OCI-M1 (cell line): ENCODE measurements around the gene CCDC51.
"Not testable (repeated sequence)": the region's sequence is repeated elsewhere in the genome, so short reads cannot be mapped to it uniquely, and the experiment has no call there.

ENCODE experiments used
- DNase-seq: peaks from one replicate; lab custom pipeline; 2025; lab: John Stamatoyannopoulos, UW

The CCDC51 gene

DNA sequence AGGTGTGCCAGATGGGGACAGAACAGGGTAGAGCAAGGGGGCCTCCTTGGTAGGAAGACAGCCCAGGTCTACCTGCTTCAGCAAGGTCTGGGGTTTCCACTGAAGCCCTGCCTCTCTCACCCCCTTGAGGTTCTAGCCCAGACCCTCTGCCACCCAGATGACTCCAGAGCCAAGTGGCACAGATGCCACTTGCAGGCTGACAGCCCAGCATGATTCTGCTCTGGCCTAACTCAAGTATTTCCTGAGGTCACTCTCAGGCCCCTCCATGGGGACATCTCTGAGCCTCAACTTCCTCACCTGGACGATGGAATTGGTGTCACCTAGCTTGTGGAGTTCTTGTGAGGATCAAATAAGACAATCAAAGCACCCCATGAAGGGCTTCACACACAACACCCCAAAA, 33.9 kb downstream of the CCDC51 start:
- DNase-seq: no peak

DNA sequence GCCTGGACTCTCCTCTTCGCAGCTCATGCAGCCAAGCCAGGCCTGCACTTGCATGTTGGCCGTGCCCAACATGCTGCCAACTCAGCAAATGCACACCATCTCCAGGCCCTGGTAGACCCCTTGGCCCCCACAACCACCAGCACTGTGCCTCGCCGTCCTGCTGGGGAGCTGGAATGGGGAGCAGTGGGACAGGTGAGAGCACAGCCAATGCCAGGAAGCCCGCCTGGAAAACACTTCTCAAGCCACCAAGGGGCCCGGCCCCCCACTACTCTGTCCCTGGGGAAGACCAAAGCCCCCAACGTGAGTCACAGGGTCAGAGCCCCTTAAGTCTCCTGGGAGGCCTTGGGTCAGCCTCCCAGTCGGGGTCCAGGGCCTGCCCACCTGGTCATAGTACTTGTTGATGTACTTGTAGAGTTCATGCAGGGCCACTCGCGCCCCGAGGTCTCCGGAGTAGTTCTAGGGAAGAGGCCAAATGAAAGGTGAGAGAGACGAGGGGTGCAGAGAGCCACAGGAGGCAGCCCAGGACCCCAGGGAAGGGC, 34.5 kb downstream of the CCDC51 start:
- no peak for DNase-seq

- DNase-seq: no peak
Measured at GRCh38 chr3:48404440-48405342, 35.2 kb downstream of the CCDC51 start.

DNA sequence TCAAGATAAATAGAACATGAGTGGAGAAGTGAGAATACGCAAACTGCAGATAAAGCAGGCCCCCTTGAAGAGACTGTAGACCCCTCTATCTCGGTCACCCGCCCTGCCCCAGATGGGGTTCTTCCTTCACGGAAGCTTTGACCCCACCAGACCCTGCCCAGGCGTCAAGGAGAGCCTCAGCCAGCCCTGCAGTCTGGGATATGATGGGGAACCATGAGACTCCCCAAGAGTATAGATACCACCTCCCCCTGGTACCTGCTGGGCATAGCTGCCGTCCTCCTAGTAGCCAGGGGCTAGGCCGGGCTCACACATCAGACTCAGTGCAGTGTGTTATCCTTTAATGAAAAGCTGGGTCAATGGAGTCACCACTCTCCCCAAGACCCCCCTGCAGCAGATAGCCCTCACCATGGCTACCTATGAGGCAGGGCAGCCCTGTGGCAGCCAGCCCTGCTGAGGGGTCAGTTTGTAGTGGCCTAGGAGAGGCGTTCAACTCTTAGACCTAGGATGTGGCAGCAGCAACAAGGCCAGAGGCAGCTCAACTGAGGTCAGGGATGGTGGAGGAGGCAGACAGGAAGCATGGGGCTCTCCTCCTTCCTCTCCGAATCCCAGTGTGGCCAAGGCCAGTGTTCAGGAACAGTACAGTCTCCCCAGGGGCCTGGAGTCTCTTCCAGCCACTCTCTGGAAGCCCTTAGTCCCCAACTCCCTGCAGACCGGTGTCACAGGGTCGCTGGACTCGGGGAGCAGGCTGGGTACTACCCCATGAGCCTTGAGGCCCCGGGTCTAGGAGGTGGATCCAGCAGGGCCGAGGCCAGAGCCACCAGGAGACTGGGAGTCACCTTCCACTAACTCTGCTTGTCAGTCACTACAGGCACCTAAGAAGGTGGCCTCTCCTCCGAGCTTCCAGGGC, 36.1 kb downstream of the CCDC51 start:
- DNase-seq: no peak

DNA sequence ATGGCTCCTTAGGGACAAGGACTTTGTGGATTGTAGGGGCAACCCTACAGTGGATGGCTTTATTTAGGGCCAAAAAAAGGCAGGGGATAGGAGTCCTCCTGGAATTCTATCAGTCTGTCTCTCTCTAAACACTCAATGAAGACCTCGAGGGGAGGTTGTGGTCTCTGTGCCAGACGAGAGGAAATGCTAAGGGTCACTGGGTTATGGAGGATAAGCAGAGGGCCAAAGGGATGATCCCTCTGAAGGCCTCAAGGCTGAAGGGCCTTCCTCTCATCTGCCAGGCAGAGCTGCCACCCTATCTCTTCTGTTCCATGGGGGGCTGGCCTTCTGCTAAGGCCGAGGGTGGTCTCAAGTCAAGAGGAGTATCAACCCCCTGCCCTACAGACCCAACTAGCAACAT, 37.0 kb downstream of the CCDC51 start:
- DNase-seq: no peak

DNA sequence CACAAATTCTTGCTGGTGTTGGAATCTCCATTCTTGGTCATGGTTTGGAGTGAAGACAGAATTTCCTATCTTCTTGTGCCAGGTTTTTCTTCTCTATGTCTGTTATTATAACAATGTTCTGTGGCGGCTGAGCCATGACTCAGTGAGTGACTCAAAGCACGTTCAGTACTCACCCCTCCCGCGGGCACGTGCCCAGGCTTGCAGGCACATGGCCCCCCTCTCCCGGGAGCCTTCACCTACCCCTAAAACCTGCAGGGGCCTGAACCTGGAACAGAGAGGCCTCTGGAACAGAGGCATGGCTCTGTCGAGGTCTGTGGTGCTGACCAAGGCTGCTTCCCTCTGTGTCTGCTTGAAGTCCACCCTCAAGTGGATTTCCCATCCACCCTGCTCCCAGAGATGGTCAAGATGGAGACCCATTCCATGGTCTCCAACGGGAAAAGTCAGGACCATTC, 37.6 kb downstream of the CCDC51 start:
- no peak for DNase-seq

DNA sequence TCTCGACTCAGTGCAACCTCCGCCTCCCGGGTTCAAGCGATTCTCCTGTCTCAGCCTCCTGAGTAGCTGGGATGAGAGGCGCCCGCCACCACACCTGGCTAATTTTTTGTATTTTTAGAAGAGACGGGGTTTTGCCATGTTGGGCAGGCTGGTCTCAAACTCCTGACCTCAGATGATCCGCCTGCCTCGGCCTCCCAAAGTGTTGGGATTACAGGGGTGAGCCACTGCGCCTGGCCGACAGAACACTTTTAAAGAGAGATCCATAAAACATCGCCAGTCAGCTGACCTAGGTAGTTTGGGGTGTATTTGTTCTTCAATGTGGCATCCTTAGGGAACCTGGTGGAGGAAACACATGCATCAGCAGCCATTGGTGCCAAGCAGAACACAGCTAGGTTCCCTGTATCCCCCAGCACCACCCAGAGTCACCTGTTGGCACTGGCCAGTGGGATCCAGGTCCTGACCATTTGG, 38.5 kb downstream of the CCDC51 start:
- not testable (repeated sequence) for DNase-seq

GRCh38 chr3:48400824-48401433, 39.0 kb downstream of the CCDC51 start:
- peak; percentile 73 for DNase-seq

GRCh38 chr3:48399387-48400172, 40.3 kb downstream of the CCDC51 start:
- no peak for DNase-seq

DNA sequence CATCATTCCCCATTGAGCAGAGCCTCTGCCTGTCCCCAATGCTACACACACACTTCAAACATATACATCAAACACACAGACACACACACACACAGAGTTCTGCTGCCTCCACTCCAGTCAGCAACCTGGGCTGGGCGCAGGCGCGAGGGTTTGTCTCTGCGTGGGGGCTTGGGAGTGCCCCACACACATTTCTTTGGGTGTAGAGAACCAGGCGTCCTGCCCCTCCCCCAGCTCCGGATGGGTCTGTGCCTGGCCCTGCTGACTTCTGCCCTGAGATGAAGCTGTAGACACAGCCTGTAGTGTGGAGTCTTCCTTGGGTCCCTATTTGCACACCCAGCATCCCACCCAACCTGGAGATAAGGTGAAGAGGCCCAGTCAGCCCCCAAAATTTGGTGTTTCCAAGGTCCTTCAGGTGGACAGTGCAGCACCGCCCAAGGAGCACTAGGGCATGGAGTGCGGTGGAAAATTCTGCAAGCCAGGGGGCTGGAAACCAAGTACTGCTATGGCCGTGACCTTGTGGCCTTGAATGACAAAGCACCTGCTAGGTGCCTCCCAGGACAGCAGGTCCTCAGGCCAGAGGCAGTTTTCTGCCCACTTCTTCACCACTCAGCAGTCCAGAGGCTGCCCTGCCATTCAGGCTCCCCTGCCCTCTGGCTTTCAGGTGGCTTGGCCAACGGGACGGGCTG, 41.1 kb downstream of the CCDC51 start:
- no peak for DNase-seq

DNA sequence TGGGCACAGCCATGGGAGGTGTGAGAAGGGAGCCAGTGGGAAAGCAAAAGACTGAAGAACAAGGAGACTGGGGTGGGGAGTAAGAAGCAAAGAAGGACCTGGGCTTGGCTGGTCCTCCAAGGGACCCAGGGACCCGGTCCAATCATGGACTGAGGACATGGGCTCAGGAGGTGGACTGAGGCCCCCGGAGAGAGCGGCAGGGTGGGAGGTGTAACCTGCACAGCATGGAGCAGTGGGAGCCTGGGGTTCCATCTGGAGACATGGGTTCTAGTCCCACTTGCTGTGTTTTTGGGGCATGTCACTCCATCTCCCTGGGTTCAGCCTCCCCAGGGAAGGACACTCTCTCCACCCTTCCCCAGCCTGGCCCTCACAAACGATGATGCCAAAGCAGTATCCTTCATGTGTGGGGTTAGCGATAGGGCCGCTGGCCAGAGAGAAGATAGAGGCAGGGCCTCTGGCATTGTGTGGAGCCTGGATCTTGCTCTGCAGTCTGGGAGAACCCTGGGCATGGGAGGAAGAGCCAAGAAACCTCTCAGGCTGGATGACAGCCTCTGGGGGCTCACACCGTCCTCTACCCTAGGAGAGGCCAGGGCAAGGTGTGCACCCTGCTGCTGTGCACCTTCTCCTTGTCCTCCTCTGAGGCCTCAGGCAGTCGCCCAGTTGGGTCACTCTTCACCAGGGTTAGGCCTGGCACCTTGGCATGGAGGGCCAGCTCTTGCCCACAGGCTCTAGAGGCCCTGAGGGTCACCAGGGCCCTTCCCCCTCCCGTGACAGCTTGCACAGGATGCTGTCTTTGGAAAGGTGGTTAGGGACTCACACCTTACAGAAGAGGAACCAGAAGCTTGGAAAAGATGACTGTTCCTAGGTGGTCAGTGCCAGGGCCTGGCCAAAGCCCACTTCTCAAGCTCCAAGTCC, 41.9 kb downstream of the CCDC51 start:
- DNase-seq: no peak

DNA sequence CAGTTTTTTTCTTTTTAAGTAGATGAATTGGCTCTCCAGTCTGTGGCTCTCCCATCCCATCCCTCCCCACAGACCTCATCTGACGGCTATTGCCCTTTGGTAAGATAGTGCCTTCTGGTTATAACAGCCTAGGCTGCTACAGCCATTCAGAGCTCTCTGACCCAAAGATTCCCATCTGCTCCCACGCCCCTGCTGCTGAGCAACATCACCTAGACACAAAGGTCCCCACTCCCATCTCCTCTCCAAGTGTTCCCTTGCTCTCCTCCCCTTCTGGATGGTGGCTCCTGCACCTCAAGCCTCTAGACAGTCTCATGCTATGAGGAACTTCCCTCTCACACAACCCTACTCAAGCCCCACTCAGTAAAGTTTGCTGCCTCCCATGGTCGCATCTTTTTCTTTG, 44.2 kb downstream of the CCDC51 start:
- no peak for DNase-seq

- DNase-seq: no peak
Measured at GRCh38 chr3:48394391-48394790, 45.5 kb downstream of the CCDC51 start.

DNA sequence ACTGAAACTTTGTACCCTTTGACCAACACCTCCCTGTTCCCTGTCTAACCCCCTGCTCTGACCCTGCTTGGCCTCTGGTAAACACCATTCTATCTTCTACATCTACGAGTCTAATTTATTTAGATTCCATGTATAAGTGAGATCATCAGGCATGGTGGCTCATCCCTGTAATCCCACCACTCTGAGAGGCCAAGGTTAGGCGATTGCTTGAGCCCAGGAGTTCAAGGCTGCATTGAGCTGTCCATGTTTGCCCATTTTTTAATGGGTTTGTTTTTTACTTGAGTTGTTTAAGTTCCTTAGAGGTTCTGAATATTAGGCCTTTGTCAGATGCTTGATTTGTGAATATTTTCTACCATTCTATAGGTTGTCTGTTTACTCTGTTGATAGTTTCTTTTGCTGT, 51.0 kb downstream of the CCDC51 start:
- no peak for DNase-seq

GRCh38 chr3:48387634-48388033, 52.3 kb downstream of the CCDC51 start:
- no peak for DNase-seq
